ENCODE data around the gene SREBF2.

Gene SREBF2

GRCh38 chr22:41900652-41901312, 67.9 kb downstream of the SREBF2 start:
- TF ChIP-seq, protein P1, sequence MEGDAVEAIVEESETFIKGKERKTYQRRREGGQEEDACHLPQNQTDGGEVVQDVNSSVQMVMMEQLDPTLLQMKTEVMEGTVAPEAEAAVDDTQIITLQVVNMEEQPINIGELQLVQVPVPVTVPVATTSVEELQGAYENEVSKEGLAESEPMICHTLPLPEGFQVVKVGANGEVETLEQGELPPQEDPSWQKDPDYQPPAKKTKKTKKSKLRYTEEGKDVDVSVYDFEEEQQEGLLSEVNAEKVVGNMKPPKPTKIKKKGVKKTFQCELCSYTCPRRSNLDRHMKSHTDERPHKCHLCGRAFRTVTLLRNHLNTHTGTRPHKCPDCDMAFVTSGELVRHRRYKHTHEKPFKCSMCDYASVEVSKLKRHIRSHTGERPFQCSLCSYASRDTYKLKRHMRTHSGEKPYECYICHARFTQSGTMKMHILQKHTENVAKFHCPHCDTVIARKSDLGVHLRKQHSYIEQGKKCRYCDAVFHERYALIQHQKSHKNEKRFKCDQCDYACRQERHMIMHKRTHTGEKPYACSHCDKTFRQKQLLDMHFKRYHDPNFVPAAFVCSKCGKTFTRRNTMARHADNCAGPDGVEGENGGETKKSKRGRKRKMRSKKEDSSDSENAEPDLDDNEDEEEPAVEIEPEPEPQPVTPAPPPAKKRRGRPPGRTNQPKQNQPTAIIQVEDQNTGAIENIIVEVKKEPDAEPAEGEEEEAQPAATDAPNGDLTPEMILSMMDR (IDR thresholded peaks at IDR 0.05): no peak

- TF ChIP-seq, protein P1 (IDR thresholded peaks at IDR 0.05): no peak
Measured at GRCh38 chr22:41902016-41902415, 69.1 kb downstream of the SREBF2 start.

DNA sequence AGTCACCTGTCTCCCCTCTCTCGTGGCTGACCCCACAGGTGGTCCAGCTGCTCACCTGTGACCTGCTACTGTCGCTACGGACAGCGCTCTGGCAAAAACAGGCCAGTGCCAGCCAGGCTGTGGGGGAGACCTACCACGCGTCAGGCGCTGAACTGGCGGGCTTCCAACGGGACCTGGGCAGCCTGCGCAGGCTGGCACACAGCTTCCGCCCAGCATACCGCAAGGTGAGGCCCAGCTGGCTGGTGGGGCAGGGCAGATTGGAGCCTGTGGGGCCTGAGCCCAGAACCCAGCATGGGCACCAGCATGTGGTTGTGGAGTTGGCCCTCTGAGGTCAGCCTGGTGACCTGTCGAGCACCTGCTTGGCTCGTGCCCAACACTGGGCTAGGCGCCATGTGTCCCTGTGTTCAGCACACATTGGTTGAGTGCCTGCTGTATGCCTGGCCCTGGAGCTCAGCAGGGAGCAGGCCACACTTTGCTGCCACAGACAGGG, 70.1 kb downstream of the SREBF2 start:
- TF ChIP-seq, protein P1 (IDR thresholded peaks at IDR 0.05): no peak

GRCh38 chr22:41904450-41905410, 71.8 kb downstream of the SREBF2 start:
- TF ChIP-seq, protein P1 (IDR thresholded peaks at IDR 0.05): no peak

DNA sequence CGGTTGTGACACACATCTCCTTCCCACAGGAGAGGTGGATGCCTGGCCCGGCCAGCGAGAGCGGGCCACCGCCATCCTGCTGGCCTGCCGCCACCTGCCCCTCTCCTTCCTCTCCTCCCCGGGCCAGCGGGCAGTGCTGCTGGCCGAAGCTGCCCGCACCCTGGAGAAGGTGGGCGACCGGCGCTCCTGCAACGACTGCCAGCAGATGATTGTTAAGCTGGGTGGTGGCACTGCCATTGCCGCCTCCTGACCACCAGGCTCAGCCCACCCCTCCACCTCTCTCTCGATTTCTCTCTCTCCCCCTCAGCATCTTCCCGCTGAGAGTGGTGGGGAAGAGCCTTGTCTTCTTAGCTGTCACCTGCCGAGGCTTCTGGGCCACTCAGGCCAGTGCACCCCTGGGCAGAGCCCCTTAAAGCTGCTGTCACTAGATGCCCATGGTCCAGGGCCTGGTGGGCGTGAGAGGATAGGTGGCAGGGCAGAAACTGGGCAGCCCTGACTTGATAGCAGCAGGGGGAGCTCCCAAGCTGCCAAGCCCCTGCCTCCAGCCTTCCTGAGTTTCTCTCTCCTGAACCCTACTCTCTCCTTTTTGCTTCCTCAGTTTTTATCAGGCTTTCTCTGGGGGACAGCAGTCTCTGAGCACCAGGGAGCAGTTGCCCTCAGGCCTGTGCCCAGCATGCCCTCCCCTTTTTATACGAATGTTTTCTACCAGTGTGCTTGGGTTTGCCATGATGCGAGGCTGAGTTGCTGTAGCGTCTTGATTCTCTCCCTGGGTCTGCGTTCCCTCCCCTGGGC, 72.7 kb downstream of the SREBF2 start:
- TF ChIP-seq, protein P1 (IDR thresholded peaks at IDR 0.05): no peak

DNA sequence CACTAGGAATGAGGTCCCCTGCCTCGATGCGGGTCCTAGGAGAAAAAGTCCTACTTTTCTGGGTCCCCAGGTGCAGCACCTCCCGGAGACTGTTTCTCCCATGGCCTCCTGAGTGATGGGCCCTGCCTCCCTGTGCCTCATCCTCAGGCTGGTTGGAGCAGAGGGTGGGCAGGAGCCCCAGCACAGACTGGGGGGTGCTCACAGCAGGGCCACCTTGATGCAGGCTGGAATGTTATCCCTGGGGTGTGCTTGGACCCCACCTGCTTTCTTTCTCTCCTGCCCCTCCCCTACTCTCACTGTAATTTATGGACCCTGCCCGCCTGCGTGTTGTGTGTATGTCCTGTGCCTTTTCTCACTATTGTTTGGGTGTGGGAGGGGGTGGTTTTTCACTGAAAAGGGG, 73.9 kb downstream of the SREBF2 start:
- TF ChIP-seq, protein P1 (IDR thresholded peaks at IDR 0.05): no peak
